GM21786 (cell line): ENCODE results near the gene TCHHL1.

Experiments used
- ATAC-seq: cut with Tn5 transposase; IDR thresholded peaks from one replicate; pipeline ENCODE4 v1.9.1; 2021; ENCODE audit not compliant: unreplicated experiment

The TCHHL1 gene

DNA sequence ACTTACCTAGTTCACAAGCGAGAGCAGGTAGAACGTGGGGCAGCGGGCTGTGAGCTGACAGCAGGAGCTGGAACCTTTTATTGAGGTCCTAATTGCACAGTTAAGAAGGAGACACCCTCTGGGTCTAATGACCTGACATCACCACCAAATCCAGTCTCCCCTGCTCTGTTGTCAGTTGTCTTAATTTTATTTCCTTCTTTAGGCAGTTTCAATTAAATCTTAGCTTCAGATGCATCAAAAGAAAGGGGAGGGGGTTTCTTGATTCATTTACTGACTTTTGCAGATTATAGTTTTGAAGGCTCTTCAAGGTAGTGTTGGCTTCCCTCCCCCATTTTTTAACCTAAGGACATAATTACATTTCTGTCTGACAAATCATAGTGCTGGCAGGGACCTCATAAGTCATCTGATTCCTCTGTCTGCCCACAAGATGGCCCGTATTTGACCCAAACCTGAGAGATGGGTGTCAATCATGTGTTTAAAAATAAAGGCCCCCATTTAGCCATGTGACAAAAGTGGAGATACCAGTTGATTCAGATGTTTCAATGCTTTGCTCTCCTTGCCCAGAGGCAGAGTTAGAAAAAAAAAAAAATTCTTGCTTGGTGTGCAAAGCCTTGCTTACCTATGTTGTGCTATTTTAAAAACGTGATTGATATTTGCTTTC, at the start of gene TCHHL1:
Gene TCHHL1, minus strand, starts transcription at position 51 of the 661 bp plus-strand sequence. CDS start 921 bp downstream, outside the sequence.
- no peak for ATAC-seq

DNA sequence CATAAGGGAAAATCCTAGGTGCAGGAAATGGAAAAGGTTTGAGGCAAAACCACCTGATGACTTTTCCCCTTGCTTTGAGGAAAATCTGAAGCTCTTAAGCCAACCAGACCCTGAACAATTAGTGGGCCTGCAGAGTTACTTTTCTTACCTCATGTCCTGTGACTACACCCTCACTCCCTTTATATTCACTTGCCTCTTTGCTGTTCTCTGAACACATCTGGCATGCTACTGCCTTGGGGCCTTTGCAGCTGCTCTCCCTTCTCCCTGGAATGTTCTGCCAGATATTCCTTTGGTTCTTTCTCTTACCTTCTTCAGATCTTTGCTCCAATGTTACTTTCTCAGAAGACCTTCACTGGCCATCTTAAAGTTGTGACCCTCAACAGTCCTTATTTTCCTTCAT, 48.4 kb upstream of the TCHHL1 start:
- ATAC-seq, result no peak

DNA sequence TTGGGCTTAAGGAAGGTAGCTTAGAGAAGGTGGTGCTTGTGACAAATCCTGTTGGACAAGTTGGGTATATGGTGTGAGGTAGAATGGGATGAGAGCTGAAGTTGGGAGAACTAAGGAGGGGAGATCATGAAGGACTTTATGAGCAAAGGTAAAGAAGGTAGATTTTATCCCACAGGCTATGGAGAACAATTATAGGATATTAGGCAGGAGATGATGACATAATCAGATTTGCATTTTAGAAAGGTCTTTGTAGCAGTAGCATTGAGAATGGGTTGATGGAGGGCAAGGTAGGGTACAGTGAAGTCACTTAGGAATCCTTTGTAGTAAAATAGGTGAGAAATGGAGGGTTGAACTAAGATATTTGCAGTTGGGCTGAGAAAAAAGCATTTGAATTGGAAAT, 41.3 kb upstream of the TCHHL1 start:
- ATAC-seq, result no peak

DNA sequence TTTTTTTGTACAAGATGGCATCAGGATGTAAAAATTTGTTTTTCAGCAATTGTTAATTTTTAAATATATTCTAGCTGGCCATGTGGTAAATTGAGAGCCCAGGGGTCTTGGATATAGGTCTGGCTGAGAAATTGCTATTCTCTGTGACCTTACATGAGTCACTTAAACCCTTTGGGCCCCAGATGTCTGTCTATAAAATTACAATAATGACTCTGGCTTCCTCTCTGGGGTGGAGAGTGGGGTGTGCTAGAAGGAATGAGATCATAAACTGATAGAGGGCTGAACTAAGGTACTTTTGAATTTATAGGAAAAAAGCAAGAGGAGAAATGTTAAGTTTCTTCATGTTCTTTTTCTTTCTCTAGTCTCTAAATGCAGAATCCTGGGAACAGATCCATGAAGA, 38.8 kb upstream of the TCHHL1 start:
- ATAC-seq, result no peak

DNA sequence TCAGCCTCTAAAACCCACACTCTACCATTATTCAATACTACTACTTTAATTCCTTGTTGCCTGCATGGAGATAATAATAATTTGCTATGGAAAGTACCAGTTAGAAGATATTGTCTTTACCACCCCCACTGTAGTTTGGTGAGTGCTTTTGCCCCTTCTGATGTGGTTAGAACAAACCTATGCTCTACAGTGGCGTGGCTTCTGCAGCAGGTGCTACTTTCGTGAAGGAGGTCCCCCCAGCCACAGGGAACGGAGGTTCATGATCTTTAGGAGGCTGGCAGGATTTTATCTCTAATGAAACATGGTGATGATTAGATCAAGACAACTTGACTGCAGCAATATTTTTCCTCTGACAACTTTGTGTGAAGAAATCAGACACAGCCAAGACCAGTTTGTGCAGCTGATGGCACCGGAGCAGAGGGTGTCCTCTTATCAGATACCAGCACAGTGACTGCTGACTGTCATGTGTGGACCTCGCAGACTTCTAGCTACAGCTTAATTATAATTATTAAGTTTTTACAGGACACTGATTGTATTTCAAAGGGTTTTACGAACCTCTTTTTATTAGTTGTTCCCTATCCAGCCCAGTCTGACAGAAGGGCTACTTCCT, 37.1 kb upstream of the TCHHL1 start:
- ATAC-seq, result no peak

DNA sequence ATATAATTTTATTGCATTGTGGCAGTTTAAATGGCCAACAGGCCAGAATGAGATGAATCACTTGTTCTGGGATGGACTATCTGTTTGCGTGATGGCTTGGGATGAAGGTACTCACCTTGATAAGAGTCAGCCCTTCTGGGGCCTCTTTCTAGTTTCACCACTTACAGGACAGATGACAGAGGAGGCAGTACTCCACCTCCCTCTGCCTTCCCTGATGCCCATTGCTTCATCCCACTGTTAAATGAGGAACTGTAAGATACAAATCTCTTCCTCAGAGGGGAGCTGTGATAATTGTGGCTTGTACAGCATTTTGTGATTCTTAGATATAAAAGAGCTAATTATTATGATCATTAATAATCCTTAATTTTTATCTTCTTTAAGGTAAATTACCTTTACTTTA, 30.1 kb upstream of the TCHHL1 start:
- no peak for ATAC-seq

DNA sequence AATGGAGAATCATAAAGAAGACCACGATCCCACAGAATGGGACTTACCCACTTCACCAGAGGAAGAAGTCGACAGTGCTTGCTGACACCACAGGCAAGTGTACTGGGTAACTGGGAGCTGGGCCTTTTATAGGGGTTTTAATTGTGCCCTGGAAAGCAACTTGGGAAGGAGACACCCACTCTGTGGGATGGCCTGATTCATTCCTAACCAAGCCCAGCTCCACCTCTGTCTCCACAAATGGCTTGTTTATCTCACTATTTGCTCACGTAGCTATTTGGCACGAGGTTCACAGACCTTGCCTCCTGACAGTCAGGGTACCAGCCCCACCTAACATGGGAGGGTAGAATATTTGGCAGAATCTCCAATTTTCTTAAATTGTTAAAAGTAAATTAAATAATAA, 26.5 kb upstream of the TCHHL1 start, which contains the start of gene TCHH:
Gene TCHH, minus strand, starts transcription at position 101 of the 400 bp plus-strand sequence. CDS start 1,364 bp downstream, outside the sequence.
- ATAC-seq, result no peak

DNA sequence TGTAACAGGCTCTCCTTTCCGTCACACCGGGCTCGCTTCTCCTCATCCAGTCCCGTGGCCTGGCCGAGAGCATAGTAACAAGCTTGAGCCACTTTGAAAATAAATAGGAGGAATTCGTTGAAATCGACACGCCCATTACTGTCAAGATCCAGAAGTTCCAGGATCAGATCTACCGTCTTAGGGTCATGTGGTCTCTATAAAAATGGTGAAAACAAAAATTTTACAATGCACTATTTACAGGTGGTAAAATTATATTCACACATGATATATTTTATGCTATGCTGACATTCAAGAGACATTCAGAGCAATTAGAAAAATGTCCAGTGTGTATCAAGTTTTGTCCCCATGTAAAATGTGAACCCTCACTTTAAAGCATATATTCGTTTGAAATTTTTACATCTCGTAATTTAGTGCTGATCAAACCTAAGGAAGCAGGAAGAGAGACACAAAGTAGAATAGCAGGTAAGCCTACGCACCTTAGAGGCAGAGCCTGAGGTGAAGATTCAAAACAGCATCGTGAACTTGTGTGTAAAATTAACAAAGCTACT, 24.1 kb upstream of the TCHHL1 start:
- ATAC-seq, result no peak

DNA sequence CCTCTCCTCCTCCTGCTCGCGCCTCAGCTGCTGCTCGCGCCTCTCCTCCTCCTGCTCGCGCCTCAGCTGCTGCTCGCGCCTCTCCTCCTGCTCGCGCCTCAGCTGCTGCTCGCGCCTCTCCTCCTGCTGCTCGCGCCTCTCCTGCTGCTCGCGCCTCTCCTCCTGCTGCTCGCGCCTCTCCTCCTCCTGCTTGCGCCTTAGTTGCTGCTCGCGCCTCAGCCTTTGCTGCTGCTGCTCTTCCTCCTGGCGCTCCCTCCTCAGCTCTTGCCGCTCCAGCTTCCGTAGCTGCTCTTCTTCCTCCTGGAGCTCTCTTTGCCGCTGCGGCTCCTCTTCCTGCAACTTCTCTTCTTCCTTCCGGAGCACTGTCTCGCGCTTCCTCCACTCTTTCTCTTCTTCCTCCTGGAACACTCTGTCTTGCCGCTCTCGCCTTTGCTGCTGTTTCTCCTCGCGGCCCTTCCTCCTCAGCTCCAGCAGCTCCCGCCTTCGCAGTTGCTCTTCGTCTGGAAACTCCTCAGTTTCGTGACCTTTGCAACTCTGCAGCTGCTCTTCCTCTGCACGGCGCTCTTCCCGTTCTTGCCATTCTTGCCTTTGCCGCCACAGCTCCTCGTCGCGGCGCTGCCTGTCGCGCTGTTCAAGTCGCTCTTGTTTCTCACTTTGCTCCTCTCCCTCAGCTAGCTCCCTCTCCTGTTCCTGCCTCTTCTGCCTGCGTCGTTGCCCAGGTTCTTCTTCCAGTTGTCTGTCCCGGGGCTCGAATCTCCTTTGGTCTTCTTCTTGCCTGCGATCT, 23.4 kb upstream of the TCHHL1 start:
- ATAC-seq, result no peak

DNA sequence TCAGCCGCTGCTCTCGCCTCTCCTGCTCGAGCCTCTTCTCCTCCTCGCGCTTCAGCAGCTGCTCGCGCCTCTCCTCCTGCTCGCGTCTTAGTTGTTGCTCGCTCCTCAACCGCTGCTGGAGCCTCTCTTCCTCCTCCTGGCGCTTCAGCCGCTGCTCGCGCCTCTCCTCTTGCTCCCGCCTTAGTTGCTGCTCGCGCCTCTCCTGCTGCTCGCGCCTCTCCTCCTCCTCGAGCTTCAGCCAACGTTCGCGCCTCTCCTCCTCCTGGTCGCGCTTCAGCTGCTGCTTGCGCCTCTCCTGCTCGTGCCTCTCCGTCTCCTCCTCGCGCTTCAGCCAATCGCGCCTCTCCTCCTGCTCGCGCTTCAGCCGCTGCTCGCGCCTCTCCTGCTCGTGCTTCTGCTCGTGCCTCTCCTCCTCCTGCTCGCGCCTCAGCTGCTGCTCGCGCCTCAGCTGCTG, 22.7 kb upstream of the TCHHL1 start:
- ATAC-seq, result no peak

DNA sequence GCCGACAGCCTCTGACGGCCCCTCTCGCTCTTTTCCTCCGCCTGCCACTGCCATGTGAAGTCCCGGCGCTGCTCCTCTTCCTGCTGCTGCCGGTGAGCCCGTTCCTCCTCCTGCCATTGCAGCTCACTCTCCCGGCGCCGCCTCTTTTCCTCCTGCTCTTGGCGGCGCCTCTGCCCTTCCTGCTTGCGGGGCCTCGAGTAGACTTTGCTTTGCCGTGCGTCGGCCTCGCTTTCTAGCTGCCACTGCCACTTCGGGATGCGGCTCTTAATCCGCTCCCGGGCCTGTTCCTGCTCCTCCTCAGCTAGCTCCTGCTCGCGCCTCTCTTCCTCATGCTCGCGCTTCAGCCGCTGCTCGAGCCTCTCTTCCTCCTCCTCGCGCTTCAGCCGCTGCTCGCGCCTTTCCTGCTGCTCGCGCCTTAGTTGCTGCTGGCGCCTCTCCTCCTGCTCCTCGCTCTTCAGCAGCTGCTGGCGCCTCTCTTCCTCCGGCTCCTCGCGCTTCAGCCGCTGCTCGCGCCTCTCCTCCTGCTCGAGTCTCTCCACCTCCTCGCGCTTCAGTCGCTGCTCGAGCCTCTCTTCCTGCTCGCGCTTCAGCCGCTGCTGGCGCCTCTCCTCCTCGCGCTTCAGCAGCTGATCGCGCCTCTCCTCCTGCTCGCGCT, 22.1 kb upstream of the TCHHL1 start:
- ATAC-seq, result no peak

DNA sequence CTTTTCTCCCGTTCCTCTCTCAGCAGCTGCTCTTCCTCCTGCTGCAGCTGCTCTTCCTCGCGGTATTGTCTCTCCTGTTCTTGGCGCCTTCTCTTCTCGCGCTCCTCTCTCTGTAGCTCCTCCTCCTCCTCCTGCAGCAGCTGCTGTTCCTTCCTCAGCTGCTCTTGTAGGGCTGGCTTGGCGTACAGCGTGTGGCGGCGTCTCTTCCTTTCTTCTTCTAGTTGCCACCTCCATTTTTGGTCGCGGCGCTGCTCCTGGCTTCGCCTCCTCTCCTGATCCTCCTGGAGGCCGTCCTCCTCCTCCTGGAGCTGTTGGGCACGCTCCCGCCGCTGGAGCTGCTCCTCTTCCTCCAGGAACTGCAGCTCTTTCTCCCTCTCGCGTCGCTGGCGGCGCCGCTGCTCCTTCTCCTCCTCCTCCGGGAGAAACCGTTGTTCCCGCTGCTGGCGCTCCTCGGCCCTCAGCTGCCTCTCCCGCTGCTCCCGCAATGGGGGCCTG, 21.5 kb upstream of the TCHHL1 start:
- no peak for ATAC-seq

DNA sequence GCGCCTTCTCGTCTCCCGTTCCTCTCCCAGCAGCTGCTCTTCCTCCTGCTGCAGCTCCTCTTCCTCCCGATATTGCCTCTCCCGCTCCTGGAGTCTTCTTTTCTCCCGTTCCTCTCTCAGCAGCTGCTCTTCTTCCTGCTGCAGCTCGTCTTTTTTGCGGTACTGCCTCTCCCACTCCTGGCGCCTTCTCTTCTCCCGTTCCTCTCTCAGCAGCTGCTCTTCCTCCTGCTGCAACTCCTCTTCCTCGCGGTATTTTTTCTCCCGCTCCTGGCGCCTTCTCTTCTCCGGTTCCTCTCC, 21.1 kb upstream of the TCHHL1 start:
- ATAC-seq, result no peak

DNA sequence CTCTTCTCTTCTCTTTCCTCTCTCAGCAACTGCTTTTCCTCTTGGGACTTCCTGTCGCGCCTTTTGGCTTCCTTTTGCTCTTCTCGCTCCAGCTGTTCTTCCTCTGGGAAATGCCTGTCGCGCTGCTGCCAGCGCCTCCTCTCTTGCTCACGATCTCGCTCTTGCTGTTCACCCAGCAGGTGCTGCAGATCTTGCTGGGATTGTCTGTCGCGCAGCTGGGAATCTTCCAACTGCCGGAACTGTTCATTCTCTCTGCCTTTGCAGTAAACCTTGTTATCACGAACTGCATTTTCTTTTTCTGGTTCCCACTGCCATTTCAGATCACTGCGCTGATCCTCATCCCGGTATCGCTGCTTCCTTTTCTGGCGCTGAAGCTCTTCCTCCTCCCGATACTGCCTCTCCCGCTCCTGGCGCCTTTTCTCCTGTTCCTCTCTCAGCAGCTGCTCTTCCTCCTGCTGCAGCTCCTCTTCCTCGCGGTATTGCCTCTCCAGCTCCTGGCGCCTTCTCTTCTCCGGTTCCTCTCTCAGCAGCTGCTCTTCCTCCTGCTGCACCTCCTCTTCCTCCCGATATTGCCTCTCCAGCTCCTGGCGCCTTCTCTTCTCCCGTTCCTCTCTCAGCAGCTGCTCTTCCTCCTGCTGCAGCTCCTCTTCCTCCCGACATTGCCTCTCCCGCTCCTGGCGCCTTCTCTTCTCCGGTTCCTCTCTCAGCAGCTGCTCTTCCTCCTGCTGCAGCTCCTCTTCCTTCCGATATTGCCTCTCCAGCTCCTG, 20.6 kb upstream of the TCHHL1 start:
- ATAC-seq, result no peak

DNA sequence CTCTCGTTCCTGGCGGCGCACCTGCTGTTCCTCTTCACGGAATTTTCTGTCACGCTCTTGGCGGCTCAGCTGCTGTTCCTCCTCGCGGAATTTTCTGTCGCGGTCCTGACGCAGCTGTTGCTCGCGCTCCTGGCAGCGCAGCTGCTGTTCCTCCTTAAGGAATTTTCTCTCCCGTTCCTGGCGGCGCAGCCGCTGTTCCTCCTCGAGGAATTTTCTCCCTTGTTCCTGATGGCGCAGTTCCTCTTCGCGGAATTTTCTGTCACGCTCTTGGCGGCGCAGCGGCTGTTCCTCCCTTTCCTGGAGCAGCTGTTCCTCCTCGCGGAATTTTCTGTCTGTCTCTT, 20.0 kb upstream of the TCHHL1 start:
- ATAC-seq, result no peak

DNA sequence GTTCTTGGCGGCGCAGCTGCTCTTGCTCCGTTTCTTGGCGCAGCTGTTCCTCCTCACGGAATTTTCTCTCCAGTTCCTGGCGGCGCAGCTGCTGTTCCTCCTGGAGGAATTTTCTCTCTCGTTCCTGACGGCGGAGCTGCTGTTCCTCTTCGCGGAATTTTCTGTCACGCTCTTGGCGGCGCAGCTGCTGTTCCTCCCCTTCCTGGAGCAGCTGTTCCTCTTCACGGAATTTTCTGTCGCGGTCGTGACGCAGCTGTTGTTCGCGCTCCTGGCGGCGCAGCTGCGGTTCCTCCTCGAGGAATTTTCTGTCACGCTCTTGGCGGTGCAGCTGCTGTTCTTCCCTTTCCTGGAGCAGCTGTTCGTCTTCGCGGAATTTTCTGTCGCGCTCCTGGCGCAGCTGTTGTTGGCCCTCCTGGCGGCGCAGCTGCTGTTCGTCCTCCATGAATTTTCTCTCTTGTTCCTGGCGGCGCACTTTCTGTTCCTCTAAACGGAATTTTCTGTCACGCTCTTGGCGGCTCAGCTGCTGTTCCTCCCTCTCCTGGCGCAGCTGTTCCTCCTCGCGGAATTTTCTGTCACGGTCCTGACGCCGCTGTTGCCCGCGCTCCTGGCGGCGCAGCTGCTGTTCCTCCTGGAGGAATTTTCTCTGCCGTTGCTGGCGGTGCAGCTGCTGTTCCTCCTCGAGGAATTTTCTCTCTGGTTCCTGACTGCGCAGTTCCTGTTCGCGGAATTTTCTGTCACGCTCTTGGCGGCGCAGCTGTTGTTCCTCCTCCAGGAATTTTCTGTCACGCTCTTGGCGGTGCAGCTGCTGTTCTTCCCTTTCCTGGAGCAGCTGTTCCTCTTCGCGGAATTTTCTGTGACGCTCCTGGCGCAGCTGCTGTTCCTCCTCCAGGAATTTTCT, 19.4 kb upstream of the TCHHL1 start:
- no peak for ATAC-seq

DNA sequence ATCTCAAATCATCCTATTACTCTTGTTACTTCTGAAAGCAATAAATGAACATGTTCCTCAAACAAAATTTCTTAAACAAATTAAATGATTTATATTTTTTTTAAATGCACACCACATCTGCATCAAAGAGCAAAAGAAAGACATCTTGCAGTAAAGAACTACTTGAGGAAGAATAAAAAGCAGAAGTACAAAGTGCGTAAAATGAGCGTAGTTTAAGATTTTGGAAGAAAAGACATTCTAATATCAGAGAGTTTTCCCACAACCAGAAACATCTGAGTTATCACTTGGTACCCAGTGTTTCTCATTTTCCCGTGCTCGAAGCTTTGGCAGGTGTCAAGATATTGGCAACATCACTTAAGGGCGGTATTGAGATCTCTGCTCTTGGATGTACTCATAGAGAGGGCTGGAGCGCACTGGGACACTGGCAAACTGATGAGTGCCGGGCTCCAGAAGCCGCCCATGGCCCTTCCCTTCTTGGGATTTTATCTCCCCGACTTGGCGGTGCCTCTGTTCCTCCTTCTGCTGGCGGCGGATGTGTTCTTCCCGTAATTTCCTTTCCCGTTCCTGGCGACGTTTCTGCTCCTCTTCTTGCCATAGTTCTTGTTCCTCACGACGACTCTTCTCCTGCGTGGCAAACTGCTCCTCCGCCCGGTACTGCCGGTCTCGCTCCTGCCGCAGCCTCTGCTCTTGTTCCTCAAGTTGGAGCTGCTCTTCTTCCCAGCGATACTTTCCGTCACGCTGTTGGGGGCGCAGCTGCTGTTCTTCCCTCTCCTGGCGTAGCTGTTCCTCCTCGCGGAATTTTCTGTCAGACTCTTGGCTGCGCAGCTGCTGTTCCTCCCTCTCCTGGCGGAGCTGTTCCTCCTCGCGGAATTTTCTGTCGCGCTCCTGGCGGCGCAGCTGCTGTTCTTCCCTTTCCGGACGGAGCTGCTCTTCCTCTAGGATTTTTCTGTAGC, 18.4 kb upstream of the TCHHL1 start:
- ATAC-seq, result no peak

DNA sequence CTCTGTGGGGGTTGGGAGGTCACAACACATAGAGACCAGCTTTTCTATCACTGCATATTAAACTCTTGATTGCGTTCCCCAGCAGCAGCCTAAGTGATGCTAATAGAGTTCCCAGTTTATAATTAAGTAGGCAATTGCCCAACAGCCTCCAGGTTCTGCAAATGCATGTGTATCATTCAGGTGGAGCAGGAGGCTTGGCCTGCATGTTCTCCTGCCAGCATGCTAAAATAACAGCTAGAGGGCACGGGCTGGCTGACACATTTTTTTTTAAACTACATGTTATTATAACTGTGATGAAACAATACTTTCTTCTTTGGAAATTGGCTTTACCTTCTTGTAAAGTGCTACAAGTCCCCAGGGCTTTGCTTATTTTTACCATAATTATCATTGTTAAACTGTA, 16.0 kb upstream of the TCHHL1 start:
- ATAC-seq, result no peak
